GM21390 (cell line): ENCODE data around the gene VTI1A.

Experiments used
- ATAC-seq: cut with Tn5 transposase; IDR thresholded peaks from one replicate; pipeline ENCODE4 v1.9.1; 2021; ENCODE audit not compliant: unreplicated experiment

Gene VTI1A

GRCh38 chr10:112631501-112632400, 184.7 kb downstream of the VTI1A start:
- ATAC-seq, result no peak

GRCh38 chr10:112634096-112634830, 187.2 kb downstream of the VTI1A start:
- no peak for ATAC-seq

DNA sequence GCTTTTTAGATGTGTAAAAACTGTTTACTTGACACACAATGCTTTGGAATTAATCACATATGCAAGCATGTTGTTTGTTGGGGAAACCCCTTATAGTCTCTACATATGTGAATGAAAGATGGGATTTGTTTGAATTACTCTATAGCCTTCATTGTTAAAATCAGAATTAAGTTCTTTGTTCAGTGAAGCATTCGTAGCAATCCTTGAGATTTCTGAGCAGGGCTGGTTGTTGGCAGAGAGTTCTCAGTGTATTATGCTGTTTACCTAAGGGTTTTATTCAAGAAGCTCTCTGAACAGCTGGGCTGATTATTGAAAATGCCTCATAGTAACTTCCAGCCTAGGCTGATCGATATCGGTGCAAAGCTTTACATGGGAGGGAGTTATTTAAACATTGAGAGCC, 190.9 kb downstream of the VTI1A start:
- no peak for ATAC-seq

GRCh38 chr10:112639298-112639697, 192.3 kb downstream of the VTI1A start:
- no peak for ATAC-seq

DNA sequence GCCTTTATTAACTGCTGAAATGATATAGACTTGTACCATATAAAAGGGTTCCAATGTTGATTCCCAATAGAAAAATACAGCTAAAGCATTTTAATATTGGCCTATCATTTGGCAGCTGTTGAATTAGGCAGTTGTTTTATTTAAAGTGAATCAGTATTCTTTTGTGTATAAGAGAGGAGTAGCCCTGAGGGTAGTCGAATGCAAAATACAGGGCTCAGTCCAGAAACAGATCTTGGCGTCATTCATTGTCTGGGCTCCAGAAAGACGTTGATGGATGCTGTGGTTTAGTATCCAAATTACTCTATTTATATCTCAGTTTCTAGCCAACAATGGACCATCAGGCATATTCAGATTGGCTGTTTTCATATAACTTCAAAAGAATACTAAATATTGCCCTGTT, 193.6 kb downstream of the VTI1A start:
- no peak for ATAC-seq

DNA sequence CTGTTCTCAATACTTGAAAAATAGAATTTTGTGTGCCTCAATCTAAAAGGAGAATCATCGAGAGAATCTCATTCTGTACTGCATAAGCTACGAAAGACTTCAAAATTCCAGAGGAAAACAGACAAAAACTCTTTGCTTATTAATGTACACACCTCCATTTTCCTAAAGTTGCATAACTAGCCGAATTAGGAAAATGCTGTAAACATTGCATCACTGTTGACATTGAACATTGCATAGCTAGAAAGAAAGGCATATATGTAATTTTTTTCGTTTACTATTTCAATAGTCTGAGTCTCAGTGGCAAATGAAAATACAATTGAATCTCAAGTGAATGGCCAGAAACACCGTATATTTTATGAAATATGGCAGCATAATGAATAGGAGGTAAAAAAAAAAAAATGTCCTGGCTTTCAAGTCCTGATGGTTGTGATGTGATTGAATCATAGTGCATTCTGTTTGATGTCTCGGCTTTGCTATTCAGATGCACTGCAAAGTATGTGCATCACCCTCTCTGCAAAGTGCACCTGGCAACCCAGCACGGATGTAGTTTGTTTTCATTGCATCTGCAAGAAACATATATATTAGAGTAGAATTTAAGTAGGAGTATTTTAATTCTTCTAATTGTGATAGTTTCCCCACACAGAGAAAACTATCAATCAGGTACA, 196.7 kb downstream of the VTI1A start:
- ATAC-seq, result no peak

GRCh38 chr10:112644265-112644645, 197.2 kb downstream of the VTI1A start:
- ATAC-seq, result no peak

DNA sequence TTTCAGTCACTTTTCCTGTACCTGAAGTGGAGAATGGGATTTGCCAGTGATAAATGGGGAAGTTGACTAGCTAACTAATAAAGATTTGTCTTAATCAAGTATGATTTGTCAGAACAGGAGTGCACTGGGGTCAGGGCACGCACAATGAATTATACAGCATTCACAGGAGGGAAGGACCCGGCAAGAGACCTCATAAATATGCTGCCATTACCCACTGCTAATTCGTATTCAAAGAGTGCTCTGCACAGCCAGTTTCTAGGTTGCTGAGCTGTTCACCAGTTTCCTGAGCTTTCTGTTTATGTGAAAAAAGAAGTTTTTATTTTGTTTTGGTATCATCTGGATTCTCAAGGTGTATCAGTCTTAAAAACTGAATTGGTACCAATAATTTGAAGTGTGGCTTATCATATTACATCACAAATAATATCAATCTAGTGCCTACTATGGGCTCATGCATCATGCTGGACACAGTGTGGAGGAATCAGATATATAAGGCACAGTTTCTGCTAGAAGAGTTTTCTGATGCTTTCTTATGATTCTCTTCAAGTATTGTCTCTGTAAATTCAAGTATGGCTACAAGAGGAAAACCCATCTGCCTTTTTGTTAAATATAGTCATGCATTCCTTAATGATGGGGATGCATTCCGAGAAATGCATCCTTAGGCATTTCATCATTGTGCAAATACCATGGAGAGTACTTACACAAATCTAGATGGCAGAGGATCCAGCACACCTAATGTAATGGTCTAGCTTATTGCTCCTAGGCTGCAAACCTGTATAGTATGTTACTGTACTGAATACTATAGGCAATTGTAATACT, 202.2 kb downstream of the VTI1A start:
- ATAC-seq, result no peak

DNA sequence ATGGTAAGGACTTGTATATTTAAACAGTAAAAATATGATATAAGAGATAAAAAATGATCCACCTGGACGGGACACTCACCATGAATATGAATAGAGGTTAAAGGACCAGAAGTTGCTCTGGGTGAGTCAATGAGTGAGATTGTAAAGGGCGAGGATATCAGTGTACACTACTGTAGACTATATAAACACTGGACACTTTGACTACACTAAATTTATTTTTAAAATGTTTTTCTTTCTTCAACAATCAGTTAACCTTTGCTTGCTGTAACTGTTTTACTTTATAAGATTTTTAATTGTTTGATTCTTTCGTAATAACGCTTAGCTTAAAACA, 202.8 kb downstream of the VTI1A start:
- no peak for ATAC-seq

DNA sequence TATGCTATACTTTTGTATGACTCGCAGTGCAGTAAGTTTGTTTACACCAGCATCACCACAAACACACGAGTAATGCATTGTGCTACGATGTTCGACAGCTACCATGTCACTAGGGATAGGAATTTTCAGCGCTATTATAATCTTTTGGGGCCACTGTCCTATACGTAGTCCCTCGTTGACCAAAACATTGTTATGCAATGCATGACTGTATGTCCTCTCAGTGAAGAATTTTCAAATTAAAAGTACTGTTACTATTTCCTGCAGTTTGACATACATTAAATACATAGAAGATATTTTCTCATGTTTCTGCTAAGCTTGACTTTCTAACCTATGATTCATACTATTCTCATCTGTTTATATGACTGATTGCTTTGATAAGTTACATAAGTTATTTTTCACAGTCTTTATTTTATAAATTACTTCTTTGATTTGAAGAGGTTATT, 203.6 kb downstream of the VTI1A start:
- ATAC-seq, result no peak

DNA sequence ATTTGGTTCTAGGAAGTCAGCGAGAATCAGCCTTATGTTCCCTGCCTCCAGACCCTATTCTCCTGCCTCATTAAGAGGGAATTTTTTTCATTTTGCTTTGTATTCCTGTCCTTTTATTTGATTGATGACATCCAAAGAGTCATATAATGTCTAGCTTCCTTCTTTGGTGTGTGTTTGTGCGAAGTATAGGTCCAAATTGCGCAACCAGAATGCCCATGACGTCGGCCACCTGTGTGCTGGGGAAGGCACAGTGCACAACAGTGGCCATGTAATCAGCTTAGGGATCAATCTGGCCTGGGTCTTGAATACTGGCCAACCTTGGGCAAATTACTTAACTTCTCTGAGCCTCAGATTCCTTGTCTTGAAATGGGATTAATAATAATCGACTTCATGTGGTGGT, 206.2 kb downstream of the VTI1A start:
- ATAC-seq, result no peak

GRCh38 chr10:112653851-112654250, 206.8 kb downstream of the VTI1A start:
- ATAC-seq, result no peak

GRCh38 chr10:112654794-112655193, 207.8 kb downstream of the VTI1A start:
- no peak for ATAC-seq

DNA sequence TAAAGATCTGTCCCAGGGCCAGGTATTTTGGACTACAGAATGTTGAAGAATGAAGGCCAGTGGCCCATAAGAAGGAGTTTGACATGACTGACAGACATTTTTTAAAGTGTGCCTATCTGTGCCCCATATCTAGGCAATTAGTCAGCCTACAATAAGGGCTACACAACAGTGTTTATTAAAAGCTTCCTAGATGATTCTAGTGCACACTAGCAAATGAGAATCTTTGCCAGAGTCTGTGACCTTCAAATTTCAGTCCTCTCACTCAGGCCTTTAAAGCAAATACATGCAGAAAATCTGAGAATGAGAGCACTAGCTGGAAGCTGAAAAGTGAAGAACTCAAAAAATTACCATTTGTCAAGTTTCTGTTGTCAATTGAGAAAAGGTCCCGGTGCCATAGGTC, 208.7 kb downstream of the VTI1A start:
- no peak for ATAC-seq

GRCh38 chr10:112658465-112658864, 211.4 kb downstream of the VTI1A start:
- no peak for ATAC-seq

GRCh38 chr10:112658900-112659638, 212.1 kb downstream of the VTI1A start:
- no peak for ATAC-seq

DNA sequence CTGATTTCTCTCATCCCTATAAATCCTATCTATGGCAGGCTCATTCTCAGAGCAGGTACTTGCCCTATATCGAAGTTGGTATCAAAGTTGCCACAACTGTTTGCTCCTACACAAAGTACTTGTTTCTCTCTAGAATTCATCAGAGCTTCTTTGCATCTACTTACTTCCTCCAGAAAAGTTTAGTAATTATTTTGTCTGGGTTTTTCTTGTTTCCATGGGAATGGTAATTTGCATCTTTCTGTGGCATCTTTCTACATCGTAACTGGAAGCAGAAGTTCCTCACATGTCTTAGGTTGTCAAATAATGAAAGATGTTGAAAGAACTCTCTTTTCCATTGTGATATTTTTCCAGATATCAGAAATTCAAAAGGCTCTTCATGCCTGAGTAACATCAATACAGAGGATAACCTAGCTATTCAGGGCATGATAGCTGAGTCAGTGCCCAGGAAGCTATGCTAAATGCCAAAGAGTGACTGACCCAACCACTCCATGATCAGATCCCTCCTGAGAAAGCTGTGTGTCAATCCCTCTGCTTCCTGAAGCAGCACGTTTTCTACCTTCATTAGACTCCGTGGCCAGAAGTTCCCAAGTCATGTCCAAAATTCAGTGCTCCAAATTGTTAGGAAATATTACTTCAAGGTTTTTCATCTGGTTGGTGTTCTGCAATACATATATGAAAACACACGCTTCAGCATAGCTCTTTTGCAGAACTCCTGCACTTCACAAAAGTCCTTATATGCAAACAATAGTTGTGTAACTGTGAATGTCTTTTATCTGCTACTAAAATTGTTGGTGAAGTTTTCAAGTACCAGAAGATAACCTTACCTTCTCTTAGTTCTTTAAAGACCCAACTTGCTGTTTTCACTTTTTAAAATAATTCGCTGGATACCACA, 216.5 kb downstream of the VTI1A start:
- ATAC-seq, result no peak

- no peak for ATAC-seq
These were observed 219.1 kb downstream of the VTI1A start for GRCh38 chr10:112666094-112666493.

GRCh38 chr10:112669989-112670388, 223.0 kb downstream of the VTI1A start:
- ATAC-seq, result no peak
